B cell (primary cell): ENCODE results near the gene PSMB5.

ENCODE experiments used
- CTCF ChIP-seq: fragments of 200-600 bp; IDR thresholded peaks from one replicate; pipeline ENCODE4 v1.8.0; 2022; ENCODE audit warnings: antibody characterized with exemption, mild to moderate bottlenecking
- EZH2 ChIP-seq: IDR thresholded peaks from 2 replicates; pipeline ENCODE4 v1.6.1; 2012; ENCODE audit warnings: borderline replicate concordance, low read depth, mild to moderate bottlenecking, moderate library complexity, low read length; ENCODE audit not compliant: insufficient read depth, poor library complexity, severe bottlenecking

GRCh38 chr14:23006544-23007419, 27.9 kb downstream of the PSMB5 start:
- TF ChIP-seq CTCF (no peak), EZH2 (no peak)
